Tibial nerve (tissue), 4 donors: ENCODE measurements around the gene CST6.

Source experiments
- EP300 ChIP-seq, 2 donors: sonication (generic); formaldehyde crosslinking; IDR thresholded peaks; one replicate each; pipeline ENCODE4 v1.6.1; 2017; ENCODE audit warnings: antibody characterized with exemption in 2 of 2, mild to moderate bottlenecking in 1 of 2
- POLR2A ChIP-seq, 2 donors: fragments of 450-650 bp; IDR thresholded peaks; one replicate each; pipeline ENCODE4 v1.6.1; 2017; ENCODE audit warnings: antibody characterized with exemption in 2 of 2, mild to moderate bottlenecking in 2 of 2, moderate library complexity in 2 of 2
- TF ChIP-seq, protein P1 (sequence below), 5 experiments: fragments of 200-600 bp in 3 of 5; fragments of 450-650 bp in 2 of 5; sonication (generic) in 3 of 5; IDR thresholded peaks; one replicate each; pipeline ENCODE4 v1.5.1; 2016 to 2019; ENCODE audit warnings: antibody characterized with exemption in 5 of 5, mild to moderate bottlenecking in 3 of 5, moderate library complexity in 2 of 5

DNA sequence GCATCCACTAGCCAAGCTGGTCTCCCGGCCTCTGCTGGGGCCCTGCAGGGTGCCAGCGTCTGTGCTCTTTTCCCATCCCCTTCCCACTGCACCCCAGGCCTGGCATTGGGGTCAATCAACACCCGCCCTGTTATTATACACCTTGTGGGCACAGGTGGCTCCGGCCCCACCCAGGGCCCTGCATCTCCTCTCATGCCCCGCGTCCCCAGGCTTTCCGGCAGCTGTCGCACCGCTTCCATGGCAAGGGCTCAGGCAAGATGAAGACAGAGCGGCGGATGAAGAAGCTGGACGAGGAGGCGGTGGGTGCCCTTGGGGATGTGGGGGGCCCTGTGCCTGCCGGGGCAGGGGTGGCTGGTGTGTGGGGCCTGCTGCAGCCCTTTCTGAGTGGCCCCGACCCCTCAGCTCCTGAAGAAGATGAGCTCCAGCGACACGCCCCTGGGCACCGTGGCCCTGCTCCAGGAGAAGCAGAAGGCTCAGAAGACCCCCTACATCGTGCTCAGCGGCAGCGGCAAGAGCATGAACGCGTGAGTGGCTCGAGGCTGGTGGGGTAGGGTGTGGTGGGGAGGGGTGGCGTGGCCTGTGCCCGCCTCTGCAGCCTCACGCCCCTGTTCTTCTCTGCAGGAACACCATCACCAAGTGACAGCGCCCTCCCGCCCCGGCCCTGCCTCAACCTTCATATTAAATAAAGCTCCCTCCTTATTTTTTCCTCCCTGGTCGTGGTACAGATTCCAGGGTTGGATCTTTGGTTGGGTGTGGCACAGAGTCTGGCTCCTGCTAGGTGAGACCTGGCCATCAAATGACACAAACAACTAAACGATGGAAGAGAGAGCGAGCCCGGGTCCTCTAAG, 33.2 kb upstream of the CST6 start:
- TF ChIP-seq, protein P1, sequence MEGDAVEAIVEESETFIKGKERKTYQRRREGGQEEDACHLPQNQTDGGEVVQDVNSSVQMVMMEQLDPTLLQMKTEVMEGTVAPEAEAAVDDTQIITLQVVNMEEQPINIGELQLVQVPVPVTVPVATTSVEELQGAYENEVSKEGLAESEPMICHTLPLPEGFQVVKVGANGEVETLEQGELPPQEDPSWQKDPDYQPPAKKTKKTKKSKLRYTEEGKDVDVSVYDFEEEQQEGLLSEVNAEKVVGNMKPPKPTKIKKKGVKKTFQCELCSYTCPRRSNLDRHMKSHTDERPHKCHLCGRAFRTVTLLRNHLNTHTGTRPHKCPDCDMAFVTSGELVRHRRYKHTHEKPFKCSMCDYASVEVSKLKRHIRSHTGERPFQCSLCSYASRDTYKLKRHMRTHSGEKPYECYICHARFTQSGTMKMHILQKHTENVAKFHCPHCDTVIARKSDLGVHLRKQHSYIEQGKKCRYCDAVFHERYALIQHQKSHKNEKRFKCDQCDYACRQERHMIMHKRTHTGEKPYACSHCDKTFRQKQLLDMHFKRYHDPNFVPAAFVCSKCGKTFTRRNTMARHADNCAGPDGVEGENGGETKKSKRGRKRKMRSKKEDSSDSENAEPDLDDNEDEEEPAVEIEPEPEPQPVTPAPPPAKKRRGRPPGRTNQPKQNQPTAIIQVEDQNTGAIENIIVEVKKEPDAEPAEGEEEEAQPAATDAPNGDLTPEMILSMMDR (IDR thresholded peaks at IDR 0.05), result no peak
- TF ChIP-seq POLR2A (IDR thresholded peaks at IDR 0.05), result no peak
- no peak for TF ChIP-seq EP300 (IDR thresholded peaks at IDR 0.05)
